SK-N-SH treated with all-trans-retinoic acid at 6 μM for 48 hours (cell line): ENCODE data around the gene VEGFC.

Experiments
- ATAC-seq: fragments of 200-7000 bp; cut with Tn5 transposase; 3 replicates; pipeline ENCODE4 v1.9.1; 2020; ENCODE audit warnings: mild to moderate bottlenecking, moderate library complexity
- ARNTL ChIP-seq: fragments of 450-650 bp; formaldehyde crosslinking; IDR thresholded peaks from 2 replicates; pipeline ENCODE4 v1.5.0; 2020; ENCODE audit warnings: low read depth, mild to moderate bottlenecking, moderate library complexity, borderline replicate concordance
- BACH2 ChIP-seq: fragments of 250-450 bp; sonication (Bioruptor Pico); IDR thresholded peaks from 2 replicates; pipeline ENCODE4 v1.9.0; 2021; ENCODE audit warnings: mild to moderate bottlenecking, borderline replicate concordance
- CREB5 ChIP-seq: fragments of 250-450 bp; sonication (Bioruptor Pico); IDR thresholded peaks from 2 replicates; pipeline ENCODE4 v1.5.1; 2020; ENCODE audit warnings: low read depth, mild to moderate bottlenecking, moderate library complexity
- CSDC2 ChIP-seq: fragments of 250-450 bp; sonication (Bioruptor Pico); IDR thresholded peaks from 2 replicates; pipeline ENCODE4 v1.5.0; 2020; ENCODE audit warnings: mild to moderate bottlenecking, moderate library complexity
- ESRRG ChIP-seq: fragments of 250-450 bp; sonication (Bioruptor Pico); IDR thresholded peaks from 2 replicates; pipeline ENCODE4 v1.6.1; 2021; ENCODE audit warnings: mild to moderate bottlenecking
- GLIS3 ChIP-seq: fragments of 250-450 bp; sonication (Bioruptor Pico); IDR thresholded peaks from 2 replicates; pipeline ENCODE4 v1.5.0; 2020; ENCODE audit warnings: mild to moderate bottlenecking, moderate library complexity
- ISL1 ChIP-seq: fragments of 250-450 bp; sonication (Bioruptor Pico); IDR thresholded peaks from 2 replicates; pipeline ENCODE4 v2.1.2; 2022; ENCODE audit warnings: mild to moderate bottlenecking, moderate library complexity
- OSR1 ChIP-seq: fragments of 250-450 bp; sonication (Bioruptor Pico); IDR thresholded peaks from 2 replicates; pipeline ENCODE4 v1.8.0; 2022; ENCODE audit warnings: moderate library complexity, mild to moderate bottlenecking, inconsistent platforms
- PPARA ChIP-seq: fragments of 250-450 bp; sonication (Bioruptor Pico); IDR thresholded peaks from 2 replicates; pipeline ENCODE4 v1.5.0; 2020; ENCODE audit warnings: mild to moderate bottlenecking, borderline replicate concordance
- RARB ChIP-seq: fragments of 250-450 bp; sonication (Bioruptor Pico); IDR thresholded peaks from 2 replicates; pipeline ENCODE4 v1.8.0; 2021; ENCODE audit warnings: mild to moderate bottlenecking, moderate library complexity
- SNAI2 ChIP-seq: fragments of 250-450 bp; sonication (Bioruptor Pico); IDR thresholded peaks from 2 replicates; pipeline ENCODE4 v1.5.0; 2020; ENCODE audit warnings: mild to moderate bottlenecking, moderate library complexity
- TCF4 ChIP-seq: fragments of 250-450 bp; sonication (Bioruptor Pico); IDR thresholded peaks from 2 replicates; pipeline ENCODE4 v1.8.0; 2021; ENCODE audit warnings: mild to moderate bottlenecking, moderate library complexity, borderline replicate concordance
- TOX ChIP-seq: fragments of 250-450 bp; sonication (Bioruptor Pico); IDR thresholded peaks from 2 replicates; pipeline ENCODE4 v1.8.0; 2021; ENCODE audit warnings: mild to moderate bottlenecking, moderate library complexity, borderline replicate concordance
- TSHZ2 ChIP-seq: fragments of 250-450 bp; sonication (Bioruptor Pico); IDR thresholded peaks from 2 replicates; pipeline ENCODE4 v1.5.0; 2020; ENCODE audit warnings: mild to moderate bottlenecking, moderate library complexity
- ZC3H10 ChIP-seq: fragments of 250-450 bp; sonication (Bioruptor Pico); IDR thresholded peaks from 2 replicates; pipeline ENCODE4 v1.5.1; 2021; ENCODE audit warnings: mild to moderate bottlenecking, moderate library complexity
- ZFP30 ChIP-seq: fragments of 450-650 bp; formaldehyde crosslinking; IDR thresholded peaks from 2 replicates; pipeline ENCODE4 v1.5.0; 2022; ENCODE audit warnings: mild to moderate bottlenecking, moderate library complexity
- ZNF565 ChIP-seq: fragments of 450-650 bp; formaldehyde crosslinking; conservative IDR thresholded peaks from 2 replicates; pipeline ENCODE4 v1.5.0; 2020; ENCODE audit warnings: low read depth, mild to moderate bottlenecking, moderate library complexity
- ZNF70 ChIP-seq: fragments of 450-650 bp; formaldehyde crosslinking; IDR thresholded peaks from 2 replicates; pipeline ENCODE4 v1.5.0; 2020; ENCODE audit warnings: mild to moderate bottlenecking, moderate library complexity
- ZNF8 ChIP-seq: fragments of 450-650 bp; formaldehyde crosslinking; IDR thresholded peaks from 2 replicates; pipeline ENCODE4 v1.5.0; 2020; ENCODE audit warnings: mild to moderate bottlenecking, moderate library complexity
- TF ChIP-seq, protein P1 (sequence below): fragments of 250-450 bp; sonication (Bioruptor Pico); IDR thresholded peaks from 2 replicates; pipeline ENCODE4 v1.8.0; 2021; ENCODE audit warnings: low read depth, mild to moderate bottlenecking, moderate library complexity, borderline replicate concordance
- TF ChIP-seq, protein P2 (sequence below): fragments of 250-450 bp; sonication (Bioruptor Pico); IDR thresholded peaks from 2 replicates; pipeline ENCODE4 v1.5.1; 2021; ENCODE audit warnings: mild to moderate bottlenecking, moderate library complexity

The VEGFC gene

DNA sequence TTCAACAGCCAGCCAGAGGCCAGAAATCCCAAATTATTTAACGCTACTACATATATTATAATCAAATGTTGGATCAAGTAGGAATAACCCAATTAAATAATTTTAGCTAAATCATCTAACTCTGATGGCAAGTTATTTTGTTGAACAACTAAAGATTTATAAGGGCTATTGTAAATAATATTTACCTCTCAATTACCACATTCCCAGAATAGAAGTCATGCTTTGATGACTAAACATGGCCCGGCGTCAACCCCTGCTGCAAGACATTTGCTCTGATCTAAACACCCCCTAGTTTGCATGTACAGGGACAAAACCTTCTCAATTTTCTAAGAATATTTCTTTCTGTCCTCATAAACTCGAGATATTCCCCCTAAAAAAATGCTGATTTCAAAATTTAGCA, 14.2 kb downstream of the VEGFC start:
- TF ChIP-seq SNAI2 (no peak), ZFP30 (CRISPR knock-in tag) (no peak), GLIS3 (no peak), ARNTL (CRISPR knock-in tag) (no peak), ZC3H10 (no peak), CREB5 (no peak), TOX (CRISPR knock-in tag) (no peak)
- TF ChIP-seq, protein P1, sequence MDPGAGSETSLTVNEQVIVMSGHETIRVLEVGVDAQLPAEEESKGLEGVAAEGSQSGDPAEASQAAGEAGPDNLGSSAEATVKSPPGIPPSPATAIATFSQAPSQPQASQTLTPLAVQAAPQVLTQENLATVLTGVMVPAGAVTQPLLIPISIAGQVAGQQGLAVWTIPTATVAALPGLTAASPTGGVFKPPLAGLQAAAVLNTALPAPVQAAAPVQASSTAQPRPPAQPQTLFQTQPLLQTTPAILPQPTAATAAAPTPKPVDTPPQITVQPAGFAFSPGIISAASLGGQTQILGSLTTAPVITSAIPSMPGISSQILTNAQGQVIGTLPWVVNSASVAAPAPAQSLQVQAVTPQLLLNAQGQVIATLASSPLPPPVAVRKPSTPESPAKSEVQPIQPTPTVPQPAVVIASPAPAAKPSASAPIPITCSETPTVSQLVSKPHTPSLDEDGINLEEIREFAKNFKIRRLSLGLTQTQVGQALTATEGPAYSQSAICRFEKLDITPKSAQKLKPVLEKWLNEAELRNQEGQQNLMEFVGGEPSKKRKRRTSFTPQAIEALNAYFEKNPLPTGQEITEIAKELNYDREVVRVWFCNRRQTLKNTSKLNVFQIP (CRISPR knock-in tag): no peak
- TF ChIP-seq, all 23 proteins: peak for 0
- ATAC-seq: peak; percentile 43

DNA sequence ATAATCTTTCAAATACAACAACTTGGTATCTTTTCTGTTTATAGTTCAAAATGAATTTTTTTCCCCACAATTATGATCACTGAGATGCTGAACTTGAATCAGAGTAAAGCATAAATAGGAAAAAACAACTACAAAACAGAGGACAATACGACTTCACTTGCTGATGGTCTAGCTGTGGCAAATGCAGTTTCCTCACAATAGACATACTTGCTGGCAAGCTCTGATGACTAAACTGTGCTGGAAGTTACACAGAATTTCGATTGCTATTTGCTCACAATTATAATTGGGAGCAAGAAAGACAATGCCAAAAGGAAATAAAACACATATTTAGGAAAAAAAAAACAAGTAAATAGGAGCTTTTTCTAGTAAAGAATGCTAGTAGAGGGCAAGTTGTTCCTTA, 14.7 kb downstream of the VEGFC start:
- peak; percentile 23; the same call in 2 of the 3 replicates for ATAC-seq
- TF ChIP-seq OSR1 (CRISPR knock-in tag) (no peak), GLIS3 (no peak), ESRRG (CRISPR knock-in tag) (no peak), ZC3H10 (no peak), CSDC2 (CRISPR knock-in tag) (no peak), ZNF565 (CRISPR knock-in tag) (no peak), PPARA (CRISPR knock-in tag) (no peak), ZNF70 (CRISPR knock-in tag) (no peak), SNAI2 (no peak)
- TF ChIP-seq, protein P2, sequence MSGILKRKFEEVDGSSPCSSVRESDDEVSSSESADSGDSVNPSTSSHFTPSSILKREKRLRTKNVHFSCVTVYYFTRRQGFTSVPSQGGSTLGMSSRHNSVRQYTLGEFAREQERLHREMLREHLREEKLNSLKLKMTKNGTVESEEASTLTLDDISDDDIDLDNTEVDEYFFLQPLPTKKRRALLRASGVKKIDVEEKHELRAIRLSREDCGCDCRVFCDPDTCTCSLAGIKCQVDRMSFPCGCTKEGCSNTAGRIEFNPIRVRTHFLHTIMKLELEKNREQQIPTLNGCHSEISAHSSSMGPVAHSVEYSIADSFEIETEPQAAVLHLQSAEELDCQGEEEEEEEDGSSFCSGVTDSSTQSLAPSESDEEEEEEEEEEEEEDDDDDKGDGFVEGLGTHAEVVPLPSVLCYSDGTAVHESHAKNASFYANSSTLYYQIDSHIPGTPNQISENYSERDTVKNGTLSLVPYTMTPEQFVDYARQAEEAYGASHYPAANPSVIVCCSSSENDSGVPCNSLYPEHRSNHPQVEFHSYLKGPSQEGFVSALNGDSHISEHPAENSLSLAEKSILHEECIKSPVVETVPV: no peak
- TF ChIP-seq, all 23 proteins: peak for 0

DNA sequence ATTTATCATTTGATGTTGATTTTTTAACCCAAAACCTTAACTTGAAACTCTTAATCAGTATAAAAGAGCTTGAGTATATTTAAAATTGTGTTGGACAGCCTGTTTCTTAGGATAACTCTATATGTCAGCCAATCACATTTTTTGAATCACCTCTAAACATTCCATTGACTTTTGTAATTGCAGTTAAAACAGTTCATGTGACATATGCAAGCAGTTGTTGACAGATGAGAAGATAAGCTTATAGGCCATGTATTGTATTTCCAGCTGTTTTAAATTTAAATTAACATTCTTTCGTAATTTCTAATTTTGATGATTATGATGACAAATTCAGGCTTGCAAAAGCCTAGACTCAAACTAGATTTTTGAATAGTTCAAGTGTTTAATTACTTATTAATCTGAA, 17.4 kb downstream of the VEGFC start:
- no peak for TF ChIP-seq CSDC2 (CRISPR knock-in tag)
- TF ChIP-seq ARNTL (CRISPR knock-in tag): no peak
- TF ChIP-seq CREB5: no peak
- no peak for TF ChIP-seq ISL1 (CRISPR knock-in tag)
- no peak for TF ChIP-seq PPARA (CRISPR knock-in tag)
- TF ChIP-seq TCF4 (CRISPR knock-in tag): no peak
- TF ChIP-seq, protein P1 (CRISPR knock-in tag): no peak
- TF ChIP-seq TSHZ2: no peak
- TF ChIP-seq TOX (CRISPR knock-in tag): no peak
- TF ChIP-seq, all 23 proteins: peak for 0
- ATAC-seq: no peak

DNA sequence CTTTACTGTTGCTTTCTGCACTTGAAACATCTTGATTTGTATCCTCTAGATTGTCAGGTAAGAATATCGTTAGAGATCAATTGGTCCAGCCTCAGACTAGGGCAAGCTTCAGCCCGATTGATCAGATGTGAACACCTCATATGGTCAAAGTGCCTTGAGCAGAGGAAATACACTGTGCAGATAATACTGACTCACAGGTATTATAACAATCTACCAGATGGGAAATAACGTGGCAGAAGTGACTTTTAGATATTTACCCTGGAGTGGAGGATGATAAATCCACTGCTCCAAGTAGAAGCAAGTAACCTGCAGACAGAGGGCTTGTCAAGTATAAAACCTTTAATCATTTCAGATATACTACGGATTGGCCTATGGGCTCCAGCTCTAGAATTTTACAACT, 17.9 kb downstream of the VEGFC start:
- ATAC-seq: peak; percentile 9
- TF ChIP-seq ISL1 (CRISPR knock-in tag) (no peak), CREB5 (no peak), GLIS3 (no peak), ZFP30 (CRISPR knock-in tag) (no peak), BACH2 (CRISPR knock-in tag) (no peak), ESRRG (CRISPR knock-in tag) (no peak), SNAI2 (no peak), TSHZ2 (no peak), RARB (CRISPR knock-in tag) (no peak), CSDC2 (CRISPR knock-in tag) (no peak), ZNF8 (CRISPR knock-in tag) (no peak)
